IMR-90 (cell line): Measurements from ENCODE around the gene TRPC4AP. TPM values are rescaled to one million over a fixed set of nuclear protein-coding genes. Genes with fewer than 3 reads are reported as not detected.

Experiments used
- ATAC-seq: fragments of 200-7000 bp; cut with Tn5 transposase; 2 replicates; pipeline ENCODE4 v1.9.1; 2020; ENCODE audit warnings: low read depth, mild to moderate bottlenecking, moderate library complexity
- BruUV-seq: library from RNA; stranded (reverse); fragments of 400-500 nt; replicated peaks from 2 replicates; lab custom pipeline; 2021; lab: Mats Ljungman, UMichigan
- CTCF ChIA-PET: fragments of 300-600 bp; formaldehyde crosslinking; extraction: SDS; loops from one replicate; lab custom pipeline; 2021; ENCODE audit warnings: antibody characterized with exemption; lab: Yijun Ruan, JAX
- POLR2A ChIA-PET: fragments of 300-600 bp; sonication (Branson Sonifier 250); formaldehyde crosslinking; loops from one replicate; lab custom pipeline; 2022; ENCODE audit warnings: antibody characterized with exemption; ENCODE audit not compliant: unreplicated experiment; lab: Charles Lee
- DNase-seq: peaks from one replicate; pipeline ENCODE4 v3.0.0; 2013
- H2AFZ ChIP-seq: replicated peaks from 2 replicates; pipeline ENCODE3; 2013; ENCODE audit warnings: low read length, mild to moderate bottlenecking; ENCODE audit not compliant: poor library complexity
- H2AK5ac ChIP-seq: 2 replicates; pipeline ENCODE4 v1.6.1; 2013; ENCODE audit warnings: low read depth, low read length, inconsistent platforms
- H2AK9ac ChIP-seq: replicated peaks from 2 replicates; pipeline ENCODE3; 2013; ENCODE audit warnings: mild to moderate bottlenecking, low read depth, low read length, moderate library complexity; ENCODE audit not compliant: poor library complexity
- H2BK120ac ChIP-seq: 2 replicates; pipeline ENCODE4 v1.6.1; 2013; ENCODE audit warnings: low read depth, low read length, inconsistent platforms
- H2BK15ac ChIP-seq: 3 replicates; pipeline ENCODE4 v1.6.1; 2013; ENCODE audit warnings: low read depth, low read length, inconsistent platforms
- H2BK20ac ChIP-seq: 2 replicates; pipeline ENCODE4 v1.6.1; 2013; ENCODE audit warnings: low read depth, mild to moderate bottlenecking, inconsistent platforms, low read length, moderate library complexity
- H2BK5ac ChIP-seq: 2 replicates; pipeline ENCODE4 v1.6.1; 2013; ENCODE audit warnings: mild to moderate bottlenecking, low read depth, low read length, inconsistent platforms; ENCODE audit not compliant: poor library complexity, severe bottlenecking
- H3K14ac ChIP-seq: replicated peaks from 2 replicates; pipeline ENCODE4 v1.6.1; 2013; ENCODE audit warnings: low read depth, low read length, inconsistent platforms
- H3K18ac ChIP-seq: 2 replicates; pipeline ENCODE4 v1.6.1; 2013; ENCODE audit warnings: low read depth, low read length, control low read depth
- H3K23ac ChIP-seq: 2 replicates; pipeline ENCODE4 v1.6.1; 2013; ENCODE audit warnings: low read depth, low read length, inconsistent platforms
- H3K27ac ChIP-seq: 2 replicates; pipeline ENCODE4 v1.5.1; 2013; ENCODE audit warnings: mild to moderate bottlenecking, control low read depth, low read length; ENCODE audit not compliant: insufficient read depth
- H3K27me3 ChIP-seq: 2 replicates; pipeline ENCODE4 v1.6.1; 2013; ENCODE audit warnings: low read length; ENCODE audit not compliant: control insufficient read depth, insufficient read depth
- H3K36me3 ChIP-seq: 2 replicates; pipeline ENCODE4 v1.6.1; 2013; ENCODE audit warnings: low read length, mixed read lengths; ENCODE audit not compliant: control insufficient read depth, insufficient read depth
- H3K4ac ChIP-seq: 2 replicates; pipeline ENCODE4 v1.6.1; 2013; ENCODE audit warnings: low read depth, low read length, inconsistent platforms
- H3K4me1 ChIP-seq: 2 replicates; pipeline ENCODE4 v1.6.1; 2013; ENCODE audit warnings: low read length, mixed read lengths; ENCODE audit not compliant: control insufficient read depth, insufficient read depth
- H3K4me2 ChIP-seq: 2 replicates; pipeline ENCODE4 v1.6.1; 2013; ENCODE audit warnings: low read depth, mild to moderate bottlenecking, control low read depth, low read length, moderate library complexity
- H3K4me3 ChIP-seq: 2 replicates; pipeline ENCODE4 v1.5.1; 2013; ENCODE audit warnings: low read depth, mild to moderate bottlenecking, control low read depth, low read length, moderate library complexity; ENCODE audit not compliant: insufficient read depth
- H3K56ac ChIP-seq: 2 replicates; pipeline ENCODE4 v1.6.1; 2013; ENCODE audit warnings: low read length, inconsistent platforms; ENCODE audit not compliant: insufficient read depth; ENCODE audit errors: extremely low read depth
- H3K79me1 ChIP-seq, 2 experiments: 2 replicates each; pipeline ENCODE4 v1.6.1; 2013; ENCODE audit warnings: low read length in 2 of 2, inconsistent platforms in 1 of 2, low read depth in 1 of 2
- H3K9ac ChIP-seq: 2 replicates; pipeline ENCODE4 v1.6.1; 2013; ENCODE audit warnings: low read depth, low read length, control low read depth
- H3K9me1 ChIP-seq: 2 replicates; pipeline ENCODE4 v1.6.1; 2013; ENCODE audit warnings: low read length, inconsistent platforms; ENCODE audit not compliant: insufficient read depth
- H3K9me3 ChIP-seq: 2 replicates; pipeline ENCODE4 v1.6.1; 2013; ENCODE audit warnings: low read length; ENCODE audit not compliant: control insufficient read depth, insufficient read depth
- H4K20me1 ChIP-seq: 2 replicates; pipeline ENCODE4 v1.6.1; 2013; ENCODE audit warnings: low read length, inconsistent platforms; ENCODE audit not compliant: insufficient read depth
- H4K5ac ChIP-seq: 2 replicates; pipeline ENCODE4 v1.6.1; 2013; ENCODE audit warnings: mild to moderate bottlenecking, low read depth, low read length, control low read depth
- H4K8ac ChIP-seq, 2 experiments: 2 replicates each; pipeline ENCODE4 v1.6.1; 2013; ENCODE audit warnings: low read depth in 2 of 2, low read length in 2 of 2, control low read depth in 1 of 2, inconsistent platforms in 1 of 2
- H4K91ac ChIP-seq: 2 replicates; pipeline ENCODE4 v1.6.1; 2013; ENCODE audit warnings: low read depth, low read length, inconsistent platforms; ENCODE audit not compliant: insufficient read depth
- BHLHE40 ChIP-seq: fragments of 150-350 bp; IDR thresholded peaks from 2 replicates; pipeline ENCODE4 v1.6.1; 2016; ENCODE audit warnings: mild to moderate bottlenecking, low read depth, low read length
- CEBPB ChIP-seq: IDR thresholded peaks from 2 replicates; pipeline ENCODE4 v1.6.1; 2012; ENCODE audit warnings: low read depth, low read length, improper control_type of control experiment
- CHD1 ChIP-seq: IDR thresholded peaks from 2 replicates; pipeline ENCODE4 v1.6.1; 2012; ENCODE audit warnings: low read depth, low read length, improper control_type of control experiment
- FOS ChIP-seq: fragments of 150-350 bp; IDR thresholded peaks from 2 replicates; pipeline ENCODE4 v1.6.1; 2016; ENCODE audit warnings: low read depth, low read length
- MAFK ChIP-seq: IDR thresholded peaks from 2 replicates; pipeline ENCODE4 v1.6.1; 2012; ENCODE audit warnings: low read depth, low read length, improper control_type of control experiment
- MAZ ChIP-seq: IDR thresholded peaks from 2 replicates; pipeline ENCODE4 v1.6.1; 2012; ENCODE audit warnings: low read depth, mild to moderate bottlenecking, low read length, improper control_type of control experiment, moderate library complexity, borderline replicate concordance
- MXI1 ChIP-seq: IDR thresholded peaks from 2 replicates; pipeline ENCODE4 v1.6.1; 2012; ENCODE audit warnings: low read depth, mild to moderate bottlenecking, low read length, moderate library complexity, borderline replicate concordance
- NFE2L2 ChIP-seq: fragments of 150-350 bp; IDR thresholded peaks from 2 replicates; pipeline ENCODE4 v1.6.1; 2016; ENCODE audit warnings: low read depth, mild to moderate bottlenecking, low read length
- POLR2A ChIP-seq: IDR thresholded peaks from 2 replicates; pipeline ENCODE4 v1.6.1; 2012; ENCODE audit warnings: mild to moderate bottlenecking, low read depth, low read length
- RAD21 ChIP-seq: IDR thresholded peaks from 2 replicates; pipeline ENCODE4 v1.6.1; 2012; ENCODE audit warnings: low read length, improper control_type of control experiment
- RCOR1 ChIP-seq: IDR thresholded peaks from 2 replicates; pipeline ENCODE4 v1.6.1; 2012; ENCODE audit warnings: mild to moderate bottlenecking, low read length, improper control_type of control experiment; ENCODE audit not compliant: insufficient replicate concordance
- RFX5 ChIP-seq: IDR thresholded peaks from 2 replicates; pipeline ENCODE4 v1.8.0; 2012; ENCODE audit warnings: low read depth, mild to moderate bottlenecking, low read length, moderate library complexity
- SMC3 ChIP-seq: fragments of 150-350 bp; IDR thresholded peaks from 2 replicates; pipeline ENCODE4 v1.6.1; 2016; ENCODE audit warnings: low read depth, mild to moderate bottlenecking, antibody characterized with exemption, low read length, moderate library complexity
- WGBS, 2 experiments: methylation state at CpG; one replicate each; pipeline versions ENCODE4 v1.1.5 to v1.1.7; 2013; ENCODE audit warnings: missing lambda C conversion rate in 2 of 2; ENCODE audit not compliant: insufficient read length in 1 of 2; ENCODE audit errors: extremely low coverage in 2 of 2; 5-methylcytosine and 5-hydroxymethylcytosine counted together
- dilution Hi-C: fragments of 300-500 bp; cut with HindIII; formaldehyde crosslinking; loops from one replicate; pipeline ENCODE4 v1.14.3; 2018; ENCODE audit warnings: low sequenced_read_pairs; ENCODE audit not compliant: unreplicated experiment
- in situ Hi-C: fragments of 300-500 bp; cut with MboI; formaldehyde crosslinking; loops from 3 replicates; pipeline ENCODE4 v1.14.3; 2019; ENCODE audit warnings: low sequenced_read_pairs, inconsistent platforms, mixed read lengths
- intact Hi-C: fragments of 100-400 bp; cut with micrococcal nuclease; formaldehyde crosslinking; loops from 2 replicates; pipeline ENCODE4 v1.10.0; 2022
- polyA plus RNA-seq, 3 experiments: library from polyadenylated mRNA; depleted of rRNA; stranded (reverse); fragments of >200 nt; gene quantifications; 2 replicates each; pipeline ENCODE4 v1.2.3, GENCODE V29; 2012; ENCODE audit warnings: low replicate concordance in 1 of 3
- total RNA-seq: library from RNA; depleted of rRNA; stranded (reverse); fragments of >200 nt; gene quantifications from 2 replicates; pipeline ENCODE4 v1.2.3, GENCODE V29; 2012
- TF ChIP-seq, protein P1 (sequence below): fragments of 150-350 bp; IDR thresholded peaks from 2 replicates; pipeline ENCODE4 v1.6.1; 2017; ENCODE audit warnings: mild to moderate bottlenecking, antibody characterized with exemption, low read length, low read depth
- TF ChIP-seq, protein P2 (sequence below): conservative IDR thresholded peaks from 2 replicates; pipeline ENCODE4 v1.5.1; 2012; ENCODE audit warnings: mild to moderate bottlenecking, low read depth, low read length, improper control_type of control experiment
- TF ChIP-seq, protein P3 (sequence below): fragments of 150-350 bp; IDR thresholded peaks from 2 replicates; pipeline ENCODE4 v1.6.1; 2016; ENCODE audit warnings: low read depth, mild to moderate bottlenecking, low read length, moderate library complexity, borderline replicate concordance

TRPC4AP gene
- total and polyA plus RNA-seq, 2 of the 4 experiments (the other 2 are of a cell fraction): 41.0 to 81.0 TPM

DNA sequence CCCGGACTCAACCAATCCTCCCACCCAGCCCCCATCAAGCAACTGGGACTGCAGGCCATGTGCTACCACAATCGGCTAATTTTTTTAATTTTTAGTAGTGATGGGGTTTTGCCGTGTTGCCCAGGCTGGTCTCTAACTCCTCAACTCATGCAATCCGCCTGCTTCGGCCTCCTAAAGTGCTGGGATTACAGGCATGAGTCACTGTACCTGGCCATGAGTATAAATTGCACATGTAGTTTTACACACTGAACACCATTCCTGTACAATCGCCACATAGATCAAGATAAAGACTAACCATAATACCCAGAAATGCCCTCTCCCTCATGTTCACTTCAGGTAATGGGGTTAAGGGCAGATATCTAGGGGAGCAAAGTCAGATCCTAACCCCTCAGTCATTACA lies 26.4 kb downstream of the TRPC4AP start:
- POLR2A ChIA-PET: no interaction called here
- H2BK20ac ChIP-seq: no peak overlapping the region

More for the DNA sequence above, 26.4 kb downstream of the TRPC4AP start:
- H2BK120ac ChIP-seq: no peak overlapping the region
- H3K4me3 ChIP-seq: no peak overlapping the region
- H3K4me2 ChIP-seq: no peak overlapping the region
- H3K23ac ChIP-seq: no peak overlapping the region
- H2AK5ac ChIP-seq: no peak overlapping the region
- DNase-seq (no peak), ATAC-seq (no peak)
- WGBS, 2 experiments: 90% methylated on average over 2 of the region's 6 CpGs; no CpG with 5 or more reads in 1 of the 2 experiments
- H3K56ac ChIP-seq: no peak overlapping the region
- H2AK9ac ChIP-seq: no peak overlapping the region
- peaks cover 74% of the 10 kb centered on the region for H4K20me1 ChIP-seq
- no TSS peak for BruUV-seq
- peaks cover 20% of the 10 kb centered on the region for H3K9me1 ChIP-seq
- H3K27me3 ChIP-seq: no peaks in the 10 kb centered on the region
- H2AFZ ChIP-seq: no peak overlapping the region
- H3K79me1 ChIP-seq: peaks cover 16 to 69% of the 10 kb centered on the region in 2 experiments
- peaks cover 19% of the 10 kb centered on the region for H3K36me3 ChIP-seq
- H2BK15ac ChIP-seq: no peak overlapping the region
- no peak overlapping the region for H4K8ac ChIP-seq
- H3K4me1 ChIP-seq: peaks cover 15% of the 10 kb centered on the region
- H3K9me3 ChIP-seq: no peaks in the 10 kb centered on the region
- dilution Hi-C loops (no loop called here), in situ Hi-C loops (no loop called here), intact Hi-C loops (no loop called here)
- H2BK5ac ChIP-seq: no peak overlapping the region
- CTCF ChIA-PET: no interaction called here
- H4K91ac ChIP-seq: no peak overlapping the region
- no peak overlapping the region for H4K5ac ChIP-seq
- H3K9ac ChIP-seq: no peak overlapping the region
- no peak overlapping the region for H3K27ac ChIP-seq
- H3K14ac ChIP-seq: no peak overlapping the region
- no peak overlapping the region for H3K18ac ChIP-seq
- H3K4ac ChIP-seq: no peak overlapping the region
- TF ChIP-seq MAFK (no peak), FOS (no peak), RAD21 (no peak), POLR2A (no peak), NFE2L2 (no peak), CHD1 (no peak), RFX5 (no peak), MXI1 (no peak), MAZ (no peak), CEBPB (no peak), SMC3 (no peak), BHLHE40 (no peak), RCOR1 (no peak)
- TF ChIP-seq, protein P1, sequence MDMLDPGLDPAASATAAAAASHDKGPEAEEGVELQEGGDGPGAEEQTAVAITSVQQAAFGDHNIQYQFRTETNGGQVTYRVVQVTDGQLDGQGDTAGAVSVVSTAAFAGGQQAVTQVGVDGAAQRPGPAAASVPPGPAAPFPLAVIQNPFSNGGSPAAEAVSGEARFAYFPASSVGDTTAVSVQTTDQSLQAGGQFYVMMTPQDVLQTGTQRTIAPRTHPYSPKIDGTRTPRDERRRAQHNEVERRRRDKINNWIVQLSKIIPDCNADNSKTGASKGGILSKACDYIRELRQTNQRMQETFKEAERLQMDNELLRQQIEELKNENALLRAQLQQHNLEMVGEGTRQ: no peak
- TF ChIP-seq, protein P2, sequence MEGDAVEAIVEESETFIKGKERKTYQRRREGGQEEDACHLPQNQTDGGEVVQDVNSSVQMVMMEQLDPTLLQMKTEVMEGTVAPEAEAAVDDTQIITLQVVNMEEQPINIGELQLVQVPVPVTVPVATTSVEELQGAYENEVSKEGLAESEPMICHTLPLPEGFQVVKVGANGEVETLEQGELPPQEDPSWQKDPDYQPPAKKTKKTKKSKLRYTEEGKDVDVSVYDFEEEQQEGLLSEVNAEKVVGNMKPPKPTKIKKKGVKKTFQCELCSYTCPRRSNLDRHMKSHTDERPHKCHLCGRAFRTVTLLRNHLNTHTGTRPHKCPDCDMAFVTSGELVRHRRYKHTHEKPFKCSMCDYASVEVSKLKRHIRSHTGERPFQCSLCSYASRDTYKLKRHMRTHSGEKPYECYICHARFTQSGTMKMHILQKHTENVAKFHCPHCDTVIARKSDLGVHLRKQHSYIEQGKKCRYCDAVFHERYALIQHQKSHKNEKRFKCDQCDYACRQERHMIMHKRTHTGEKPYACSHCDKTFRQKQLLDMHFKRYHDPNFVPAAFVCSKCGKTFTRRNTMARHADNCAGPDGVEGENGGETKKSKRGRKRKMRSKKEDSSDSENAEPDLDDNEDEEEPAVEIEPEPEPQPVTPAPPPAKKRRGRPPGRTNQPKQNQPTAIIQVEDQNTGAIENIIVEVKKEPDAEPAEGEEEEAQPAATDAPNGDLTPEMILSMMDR: no peak
- TF ChIP-seq, protein P3, sequence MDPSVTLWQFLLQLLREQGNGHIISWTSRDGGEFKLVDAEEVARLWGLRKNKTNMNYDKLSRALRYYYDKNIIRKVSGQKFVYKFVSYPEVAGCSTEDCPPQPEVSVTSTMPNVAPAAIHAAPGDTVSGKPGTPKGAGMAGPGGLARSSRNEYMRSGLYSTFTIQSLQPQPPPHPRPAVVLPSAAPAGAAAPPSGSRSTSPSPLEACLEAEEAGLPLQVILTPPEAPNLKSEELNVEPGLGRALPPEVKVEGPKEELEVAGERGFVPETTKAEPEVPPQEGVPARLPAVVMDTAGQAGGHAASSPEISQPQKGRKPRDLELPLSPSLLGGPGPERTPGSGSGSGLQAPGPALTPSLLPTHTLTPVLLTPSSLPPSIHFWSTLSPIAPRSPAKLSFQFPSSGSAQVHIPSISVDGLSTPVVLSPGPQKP: no peak
